Activated T-helper 1 cell treated with anti-CD3 and anti-CD28 coated beads, Interleukin-2, amount 50 U/mL, for 16 hours (primary cell): ENCODE data around the gene ARID3B.
"Not testable (repeated sequence)": the region's sequence is repeated elsewhere in the genome, so short reads cannot be mapped to it uniquely, and the experiment has no call there.

Experiments used
- DNase-seq, 2 donors: peaks; one replicate each; pipeline ENCODE4 v3.0.0-alpha.2; 2020; ENCODE audit warnings: low read depth in 1 of 2, low spot score in 1 of 2

The ARID3B gene

GRCh38 chr15:74540761-74541493, at the start of gene ARID3B:
ARID3B (plus strand) TSS chr15:74541220; CDS start chr15:74543937, 2,717 bp downstream.
- peak; percentile 93 to 94 for DNase-seq

- DNase-seq: no peak
Measured at GRCh38 chr15:74496648-74497047, 44.4 kb upstream of the ARID3B start.

GRCh38 chr15:74497584-74497983, 43.4 kb upstream of the ARID3B start:
- no peak for DNase-seq

- DNase-seq: no peak
Measured at GRCh38 chr15:74499366-74499765, 41.7 kb upstream of the ARID3B start.

GRCh38 chr15:74500401-74500800, 40.6 kb upstream of the ARID3B start:
- DNase-seq: no peak

- DNase-seq: no peak
Measured at GRCh38 chr15:74502301-74502700, 38.7 kb upstream of the ARID3B start.

GRCh38 chr15:74504418-74504817, 36.6 kb upstream of the ARID3B start:
- DNase-seq: no peak

- no peak for DNase-seq
Measured at GRCh38 chr15:74504836-74505235, 36.2 kb upstream of the ARID3B start.

- no peak for DNase-seq
Measured at GRCh38 chr15:74505837-74506514, 35.0 kb upstream of the ARID3B start.

GRCh38 chr15:74506515-74506840, 34.5 kb upstream of the ARID3B start:
- DNase-seq: no peak

- no peak for DNase-seq
Measured at GRCh38 chr15:74511583-74511982, 29.4 kb upstream of the ARID3B start.

GRCh38 chr15:74514059-74514458, 27.0 kb upstream of the ARID3B start:
- DNase-seq: not testable (repeated sequence)

- DNase-seq: no peak
Measured at GRCh38 chr15:74517096-74517495, 23.9 kb upstream of the ARID3B start.

GRCh38 chr15:74519311-74519710, 21.7 kb upstream of the ARID3B start:
- DNase-seq: no peak

- DNase-seq: no peak
Measured at GRCh38 chr15:74520407-74520806, 20.6 kb upstream of the ARID3B start.

GRCh38 chr15:74523982-74524381, 17.0 kb upstream of the ARID3B start:
- DNase-seq: no peak

- DNase-seq: no peak
Measured at GRCh38 chr15:74525309-74525708, 15.7 kb upstream of the ARID3B start.

GRCh38 chr15:74525945-74526344, 15.1 kb upstream of the ARID3B start:
- DNase-seq: no peak

- no peak for DNase-seq
Measured at GRCh38 chr15:74528876-74529275, 12.1 kb upstream of the ARID3B start.

- no peak for DNase-seq
Measured at GRCh38 chr15:74529921-74530320, 11.1 kb upstream of the ARID3B start.

GRCh38 chr15:74530771-74531143, 10.3 kb upstream of the ARID3B start:
- DNase-seq: no peak

- no peak for DNase-seq
Measured at GRCh38 chr15:74531144-74531811, 9.7 kb upstream of the ARID3B start.
